Panc1 (cell line): ENCODE measurements around the gene KIAA1671. TPM values are rescaled to one million over a fixed set of nuclear protein-coding genes. Genes with fewer than 3 reads are reported as not detected.

Experiments used
- ATAC-seq: fragments of 200-7000 bp; cut with Tn5 transposase; 2 replicates; pipeline ENCODE4 v1.9.1; 2020; ENCODE audit warnings: mild to moderate bottlenecking, moderate library complexity
- BruUV-seq: library from RNA; stranded (reverse); fragments of 400-500 nt; replicated peaks from 2 replicates; lab custom pipeline; 2021; lab: Mats Ljungman, UMichigan
- CTCF ChIA-PET: fragments of 300-600 bp; sonication (Branson Sonifier 250); formaldehyde crosslinking; loops from one replicate; lab custom pipeline; 2022; ENCODE audit warnings: antibody characterized with exemption; lab: Charles Lee
- POLR2A ChIA-PET: fragments of 300-600 bp; sonication (Branson Sonifier 250); formaldehyde crosslinking; loops from one replicate; lab custom pipeline; 2022; ENCODE audit warnings: antibody characterized with exemption; lab: Charles Lee
- DNase-seq: peaks from one replicate; pipeline ENCODE4 v3.0.0-alpha.2; 2010; ENCODE audit warnings: low read depth, low spot score
- H3K27ac ChIP-seq: 2 replicates; pipeline ENCODE4 v1.5.1; 2011; ENCODE audit warnings: mild to moderate bottlenecking, low read length, inconsistent platforms
- H3K27me3 ChIP-seq: fragments of 200-500 bp; sonication (Bioruptor generic); 2 replicates; pipeline ENCODE4 v1.6.0; 2014; ENCODE audit warnings: low read length, inconsistent platforms; ENCODE audit not compliant: control insufficient read depth, insufficient read depth
- H3K36me3 ChIP-seq: fragments of 200-500 bp; sonication (Bioruptor generic); 2 replicates; pipeline ENCODE4 v1.5.1; 2014; ENCODE audit warnings: inconsistent platforms, mild to moderate bottlenecking, low read length, moderate library complexity; ENCODE audit not compliant: control insufficient read depth, insufficient read depth
- H3K4me1 ChIP-seq: 2 replicates; pipeline ENCODE4 v1.5.1; 2011; ENCODE audit warnings: inconsistent platforms, mild to moderate bottlenecking, low read length, moderate library complexity; ENCODE audit not compliant: control insufficient read depth, insufficient read depth
- H3K4me3 ChIP-seq, 2 experiments: 2 replicates each; pipeline ENCODE4 v1.5.1; 2011 to 2012; ENCODE audit warnings: low read depth in 2 of 2, low read length in 2 of 2, mild to moderate bottlenecking in 2 of 2, inconsistent platforms in 1 of 2, moderate library complexity in 1 of 2
- H3K9me3 ChIP-seq: fragments of 200-500 bp; sonication (Bioruptor generic); 2 replicates; pipeline ENCODE4 v1.5.1; 2014; ENCODE audit warnings: low read depth, mild to moderate bottlenecking, inconsistent platforms, low read length, moderate library complexity; ENCODE audit not compliant: control insufficient read depth, insufficient read depth
- POLR2AphosphoS5 ChIP-seq: IDR thresholded peaks from 2 replicates; pipeline ENCODE4 v1.6.1; 2012; ENCODE audit warnings: mild to moderate bottlenecking, low read depth, low read length, moderate library complexity
- REST ChIP-seq, 2 experiments: IDR thresholded peaks; 2 replicates each; pipeline ENCODE4 v1.6.1; 2011 to 2012; ENCODE audit warnings: low read depth in 2 of 2, control low read depth in 1 of 2, low read length in 1 of 2, mild to moderate bottlenecking in 1 of 2, moderate library complexity in 1 of 2; ENCODE audit not compliant: insufficient read depth in 1 of 2
- SIN3A ChIP-seq: IDR thresholded peaks from 2 replicates; pipeline ENCODE4 v1.6.1; 2012; ENCODE audit warnings: low read depth, mild to moderate bottlenecking, low read length, moderate library complexity, borderline replicate concordance; ENCODE audit not compliant: insufficient read depth
- TCF7L2 ChIP-seq: IDR thresholded peaks from 2 replicates; pipeline ENCODE4 v1.6.1; 2011; ENCODE audit warnings: mild to moderate bottlenecking, low read depth, low read length, inconsistent platforms
- in situ Hi-C: cut with HindIII; loops from 2 replicates; pipeline ENCODE4 v1.10.0; 2016; ENCODE audit warnings: low sequenced_read_pairs, low pct_unique_long_range_greater_than_20kb
- intact Hi-C: fragments of 100-400 bp; cut with micrococcal nuclease; formaldehyde crosslinking; loops from one replicate; pipeline ENCODE4 v1.10.0; 2022; ENCODE audit not compliant: unreplicated experiment
- total RNA-seq: library from RNA; stranded (reverse); gene quantifications from one replicate; pipeline ENCODE4 v1.2.1, GENCODE V29; 2021; ENCODE audit not compliant: unreplicated experiment
- TF ChIP-seq, protein P1 (sequence below): fragments of 450-650 bp; IDR thresholded peaks from 2 replicates; pipeline ENCODE4 v1.5.1; 2017; ENCODE audit warnings: mild to moderate bottlenecking

KIAA1671 gene
- total RNA-seq, 1 experiment from 2014 or later = 48.1 TPM

DNA sequence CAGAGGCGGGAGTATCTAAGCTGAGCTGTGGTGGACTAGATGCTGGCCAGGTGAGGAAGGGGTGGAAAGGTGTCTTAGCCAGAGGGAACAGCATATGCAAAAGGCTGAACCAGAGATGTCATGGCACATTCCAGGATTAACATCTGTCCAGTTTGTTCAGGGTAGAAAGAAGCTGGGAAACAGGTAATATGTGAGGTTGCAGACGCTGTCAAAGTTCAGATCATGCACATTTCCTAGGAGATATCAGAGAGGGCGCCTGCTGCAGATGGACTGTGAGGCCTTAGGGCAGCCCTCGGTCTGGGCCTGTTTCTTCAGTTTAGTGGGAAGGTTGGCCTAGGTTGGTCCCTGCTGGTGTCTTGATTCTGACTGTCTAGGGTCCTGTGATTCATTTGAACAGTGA is 149.5 kb downstream of the KIAA1671 start:
- Histone ChIP-seq H3K4me1 (no peaks in the 10 kb centered on the region), H3K36me3 (no peaks in the 10 kb centered on the region), H3K4me3 (no peak overlapping the region), H3K27ac (no peak overlapping the region), H3K27me3 (no peaks in the 10 kb centered on the region), H3K9me3 (no peaks in the 10 kb centered on the region)
- BruUV-seq = no TSS peak
- DNase-seq (no peak), ATAC-seq (no peak)
- POLR2A ChIA-PET = no interaction called here
- CTCF ChIA-PET = no interaction called here
- TF ChIP-seq POLR2AphosphoS5 = no peak
- TF ChIP-seq, protein P1, sequence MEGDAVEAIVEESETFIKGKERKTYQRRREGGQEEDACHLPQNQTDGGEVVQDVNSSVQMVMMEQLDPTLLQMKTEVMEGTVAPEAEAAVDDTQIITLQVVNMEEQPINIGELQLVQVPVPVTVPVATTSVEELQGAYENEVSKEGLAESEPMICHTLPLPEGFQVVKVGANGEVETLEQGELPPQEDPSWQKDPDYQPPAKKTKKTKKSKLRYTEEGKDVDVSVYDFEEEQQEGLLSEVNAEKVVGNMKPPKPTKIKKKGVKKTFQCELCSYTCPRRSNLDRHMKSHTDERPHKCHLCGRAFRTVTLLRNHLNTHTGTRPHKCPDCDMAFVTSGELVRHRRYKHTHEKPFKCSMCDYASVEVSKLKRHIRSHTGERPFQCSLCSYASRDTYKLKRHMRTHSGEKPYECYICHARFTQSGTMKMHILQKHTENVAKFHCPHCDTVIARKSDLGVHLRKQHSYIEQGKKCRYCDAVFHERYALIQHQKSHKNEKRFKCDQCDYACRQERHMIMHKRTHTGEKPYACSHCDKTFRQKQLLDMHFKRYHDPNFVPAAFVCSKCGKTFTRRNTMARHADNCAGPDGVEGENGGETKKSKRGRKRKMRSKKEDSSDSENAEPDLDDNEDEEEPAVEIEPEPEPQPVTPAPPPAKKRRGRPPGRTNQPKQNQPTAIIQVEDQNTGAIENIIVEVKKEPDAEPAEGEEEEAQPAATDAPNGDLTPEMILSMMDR = no peak
- no peak for TF ChIP-seq REST (IDR thresholded peaks at IDR 0.05; ENCODE audit: insufficient read depth in 1 of 2, low read depth in 2 of 2, low read length in 1 of 2)
- no peak for TF ChIP-seq TCF7L2
- TF ChIP-seq SIN3A = no peak
- intact Hi-C loops (no loop called here), in situ Hi-C loops (no loop called here)

DNA sequence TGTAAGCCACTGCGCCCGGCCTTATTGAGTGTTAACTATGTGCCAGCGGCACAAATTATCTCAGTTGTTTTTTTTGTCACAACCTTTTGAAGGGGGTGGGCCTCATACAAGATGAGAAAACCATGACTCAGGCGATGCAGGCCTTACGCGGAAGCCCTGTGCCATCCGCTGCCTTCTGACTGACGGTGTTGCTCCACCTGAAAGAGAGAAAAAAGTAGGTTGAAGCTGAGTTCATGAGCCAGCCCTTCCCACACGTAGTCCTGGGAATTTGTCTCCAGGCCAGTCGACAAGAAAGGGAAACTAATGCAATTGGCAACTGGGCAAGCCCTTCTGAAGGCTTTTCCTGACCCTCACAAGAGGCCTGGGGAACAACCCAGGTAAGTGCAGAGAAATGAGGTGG is 150.2 kb downstream of the KIAA1671 start:
- TF ChIP-seq TCF7L2 = no peak
- TF ChIP-seq, protein P1 = no peak
- no peak for TF ChIP-seq SIN3A
- TF ChIP-seq REST (IDR thresholded peaks at IDR 0.05; ENCODE audit: insufficient read depth in 1 of 2, low read depth in 2 of 2, low read length in 1 of 2) = no peak
- no peak for TF ChIP-seq POLR2AphosphoS5
- no peaks in the 10 kb centered on the region for H3K9me3 ChIP-seq
- no peaks in the 10 kb centered on the region for H3K36me3 ChIP-seq
- H3K27ac ChIP-seq = no peak overlapping the region
- BruUV-seq = no TSS peak
- DNase-seq = no peak
- ChIA-PET CTCF (no interaction called here), POLR2A (no interaction called here)
- in situ Hi-C loops (no loop called here), intact Hi-C loops (no loop called here)
- H3K27me3 ChIP-seq = no peaks in the 10 kb centered on the region
- ATAC-seq = no peak
- H3K4me3 ChIP-seq = no peak overlapping the region
- H3K4me1 ChIP-seq = no peaks in the 10 kb centered on the region
